Esophagus muscularis mucosa (tissue), 4 donors: ENCODE results near the gene SLC28A2. TPM values are rescaled to one million over a fixed set of nuclear protein-coding genes. Genes with fewer than 3 reads are reported as not detected.
"Not testable (repeated sequence)": the region's sequence is repeated elsewhere in the genome, so short reads cannot be mapped to it uniquely, and the experiment has no call there.

ENCODE experiments used
- DNase-seq: peaks from one replicate; pipeline ENCODE4 v3.0.0-alpha.2; 2017; ENCODE audit errors: extremely low spot score
- H3K27ac ChIP-seq, 4 donors: fragments of 200-600 bp; sonication (generic); replicated peaks in 1 of 4; 1 replicate in 3 of 4; 2 replicates in 1 of 4; pipeline ENCODE4 v1.5.1; 2016 to 2019; ENCODE audit warnings: mild to moderate bottlenecking in 1 of 4
- H3K27me3 ChIP-seq, 4 donors: fragments of 200-600 bp; sonication (generic); one replicate each; pipeline versions ENCODE4 v1.5.1 to v1.6.0; 2016 to 2019
- H3K36me3 ChIP-seq, 4 donors: fragments of 200-600 bp; sonication (generic); one replicate each; pipeline ENCODE4 v1.5.1; 2016 to 2019
- H3K4me1 ChIP-seq, 4 donors: fragments of 200-600 bp; sonication (generic); one replicate each; pipeline ENCODE4 v1.5.1; 2016 to 2019
- H3K4me3 ChIP-seq, 4 donors: fragments of 200-600 bp; sonication (generic); 1 replicate in 2 of 4; 2 replicates in 2 of 4; pipeline ENCODE4 v1.5.1; 2016 to 2019; ENCODE audit warnings: mild to moderate bottlenecking in 4 of 4, moderate library complexity in 1 of 4
- H3K9me3 ChIP-seq, 4 donors: fragments of 200-600 bp; sonication (generic); 1 replicate in 3 of 4; 2 replicates in 1 of 4; pipeline ENCODE4 v1.5.1; 2016 to 2019
- CTCF ChIP-seq, 3 experiments: fragments of 200-600 bp in 2 of 3; fragments of 450-650 bp in 1 of 3; sonication (generic) in 2 of 3; IDR thresholded peaks; one replicate each; pipeline ENCODE4 v1.5.1; 2017 to 2019; ENCODE audit warnings: antibody characterized with exemption in 3 of 3, mild to moderate bottlenecking in 2 of 3, moderate library complexity in 1 of 3
- EP300 ChIP-seq: sonication (generic); formaldehyde crosslinking; IDR thresholded peaks from one replicate; pipeline ENCODE4 v1.6.1; 2017; ENCODE audit warnings: antibody characterized with exemption
- POLR2A ChIP-seq: fragments of 450-650 bp; IDR thresholded peaks from one replicate; pipeline ENCODE4 v1.6.1; 2017; ENCODE audit warnings: antibody characterized with exemption, moderate library complexity, mild to moderate bottlenecking, low read depth
- POLR2AphosphoS5 ChIP-seq, 2 donors: sonication (generic); formaldehyde crosslinking; IDR thresholded peaks; one replicate each; pipeline ENCODE4 v1.6.1; 2017; ENCODE audit warnings: antibody characterized with exemption in 2 of 2
- WGBS: methylation state at CpG from one replicate; pipeline ENCODE4 v1.1.5; 2018; 5-methylcytosine and 5-hydroxymethylcytosine counted together
- intact Hi-C: fragments of 100-400 bp; cut with DNase I; formaldehyde crosslinking; loops from one replicate; pipeline ENCODE4 v1.15.1; 2023
- total RNA-seq, 4 donors: library from RNA; depleted of rRNA; stranded (reverse); fragments of >200 nt; gene quantifications; one replicate each; pipeline versions ENCODE4 v1.1.0 to v1.2.1, GENCODE V29; 2016

SLC28A2 gene
- total RNA-seq, 4 donors from 2014 or later, result not detected

GRCh38 chr15:45230245-45230965 lies 21.6 kb upstream of the SLC28A2 start:
- Histone ChIP-seq H3K36me3 (no peaks in the 10 kb centered on the region), H3K4me3 (no peak overlapping the region), H3K27ac (no peak overlapping the region), H3K4me1 (no peaks in the 10 kb centered on the region), H3K27me3 (no peaks in the 10 kb centered on the region), H3K9me3 (peaks cover 0 to 13% (median 6%) of the 10 kb centered on the region in 4 donors)
- 29% methylated on average over 1 of the region's 1 CpG for WGBS
- intact Hi-C loops, result no loop called here
- DNase-seq, result no peak
- TF ChIP-seq POLR2AphosphoS5 (IDR thresholded peaks at IDR 0.05), result no peak
- TF ChIP-seq CTCF (IDR thresholded peaks at IDR 0.05), result no peak
- TF ChIP-seq EP300, result no peak
- no peak for TF ChIP-seq POLR2A

GRCh38 chr15:45231132-45231531 lies 20.9 kb upstream of the SLC28A2 start:
- H3K27me3 ChIP-seq, result no peaks in the 10 kb centered on the region
- H3K27ac ChIP-seq, result no peak overlapping the region
- WGBS, result 75% methylated on average over 3 of the region's 3 CpGs
- DNase-seq, result no peak
- no peaks in the 10 kb centered on the region for H3K36me3 ChIP-seq
- TF ChIP-seq POLR2A (no peak), POLR2AphosphoS5 (IDR thresholded peaks at IDR 0.05) (no peak), EP300 (no peak), CTCF (IDR thresholded peaks at IDR 0.05) (no peak)
- H3K9me3 ChIP-seq, result peaks cover 0 to 13% (median 6%) of the 10 kb centered on the region in 4 donors
- H3K4me1 ChIP-seq, result no peaks in the 10 kb centered on the region
- intact Hi-C loops, result no loop called here
- H3K4me3 ChIP-seq, result no peak overlapping the region

GRCh38 chr15:45231864-45232562 lies 20.0 kb upstream of the SLC28A2 start:
- WGBS, result 80% methylated on average over 4 of the region's 4 CpGs
- Histone ChIP-seq H3K9me3 (peaks cover 0 to 13% (median 6%) of the 10 kb centered on the region in 4 donors), H3K36me3 (no peaks in the 10 kb centered on the region)

GRCh38 chr15:45234562-45235235 lies 17.3 kb upstream of the SLC28A2 start:
- no peak overlapping the region for H3K27ac ChIP-seq
- H3K4me3 ChIP-seq, result no peak overlapping the region
- intact Hi-C loops, result no loop called here
- peaks cover 0 to 19% (median 13%) of the 10 kb centered on the region in 4 donors for H3K9me3 ChIP-seq
- WGBS, result 86% methylated on average over 11 of the region's 11 CpGs
- H3K36me3 ChIP-seq, result no peaks in the 10 kb centered on the region
- no peak for DNase-seq
- H3K27me3 ChIP-seq, result no peaks in the 10 kb centered on the region
- TF ChIP-seq EP300 (no peak), POLR2AphosphoS5 (IDR thresholded peaks at IDR 0.05) (no peak), CTCF (IDR thresholded peaks at IDR 0.05) (no peak), POLR2A (no peak)
- H3K4me1 ChIP-seq, result no peaks in the 10 kb centered on the region

More at GRCh38 chr15:45231864-45232562, 20.0 kb upstream of the SLC28A2 start:
- Histone ChIP-seq H3K4me1 (no peaks in the 10 kb centered on the region), H3K27ac (no peak overlapping the region), H3K4me3 (no peak overlapping the region), H3K27me3 (no peaks in the 10 kb centered on the region)
- no peak for DNase-seq
- intact Hi-C loops, result no loop called here
- TF ChIP-seq CTCF (IDR thresholded peaks at IDR 0.05) (no peak), EP300 (no peak), POLR2A (no peak), POLR2AphosphoS5 (IDR thresholded peaks at IDR 0.05) (no peak)

GRCh38 chr15:45236806-45237205 lies 15.2 kb upstream of the SLC28A2 start:
- DNase-seq, intact Hi-C loops, H3K4me3 ChIP-seq, H3K4me1 ChIP-seq, H3K36me3 ChIP-seq, H3K27me3 ChIP-seq, H3K27ac ChIP-seq: not testable (repeated sequence)
- 65% methylated on average over 6 of the region's 6 CpGs for WGBS
- peaks cover 0 to 39% (median 30%) of the 10 kb centered on the region in 4 donors for H3K9me3 ChIP-seq
